Esophagus (tissue), 2 donors: ENCODE results near the gene PSEN2. TPM values are rescaled to one million over a fixed set of nuclear protein-coding genes. Genes with fewer than 3 reads are reported as not detected.
"Not testable (repeated sequence)": the region's sequence is repeated elsewhere in the genome, so short reads cannot be mapped to it uniquely, and the experiment has no call there.

Experiments
- H3K27ac ChIP-seq, 2 donors: one replicate each; pipeline ENCODE4 v1.5.1; 2013; ENCODE audit warnings: low read depth in 2 of 2, mild to moderate bottlenecking in 2 of 2, inconsistent platforms in 1 of 2, low read length in 1 of 2, moderate library complexity in 1 of 2
- H3K27me3 ChIP-seq, 2 donors: one replicate each; pipeline ENCODE4 v1.6.1; 2013; ENCODE audit warnings: low read length in 2 of 2, control low read depth in 1 of 2, mild to moderate bottlenecking in 1 of 2; ENCODE audit not compliant: insufficient read depth in 2 of 2, control insufficient read depth in 1 of 2
- H3K36me3 ChIP-seq, 2 donors: one replicate each; pipeline ENCODE4 v1.6.1; 2013; ENCODE audit warnings: low read length in 1 of 2; ENCODE audit not compliant: control insufficient read depth in 2 of 2, insufficient read depth in 2 of 2
- H3K4me1 ChIP-seq, 2 donors: one replicate each; pipeline ENCODE4 v1.6.1; 2013; ENCODE audit warnings: low read length in 1 of 2; ENCODE audit not compliant: control insufficient read depth in 2 of 2, insufficient read depth in 2 of 2
- H3K4me3 ChIP-seq, 2 donors: one replicate each; pipeline ENCODE4 v1.5.1; 2013; ENCODE audit warnings: low read length in 2 of 2, mild to moderate bottlenecking in 2 of 2, low read depth in 1 of 2, moderate library complexity in 1 of 2
- H3K9me3 ChIP-seq, 2 donors: one replicate each; pipeline ENCODE4 v1.6.1; 2013; ENCODE audit warnings: mild to moderate bottlenecking in 2 of 2, low read depth in 1 of 2, low read length in 1 of 2, moderate library complexity in 1 of 2; ENCODE audit not compliant: control insufficient read depth in 2 of 2, insufficient read depth in 1 of 2
- WGBS, 2 donors: extraction: QIAGEN DNeasy Blood & Tissue Kit; methylation state at CpG; one replicate each; pipeline ENCODE4 v1.1.7; 2013; 5-methylcytosine and 5-hydroxymethylcytosine counted together
- polyA plus RNA-seq, 2 donors: library from polyadenylated mRNA; stranded (reverse); fragments of 200-250 nt; gene quantifications; one replicate each; pipeline ENCODE4 v1.2.3, GENCODE V29; 2013
- donor health status: healthy with polysubstance abuse.
- donor health status: Bipolar disorder and iron deficiency.

Gene PSEN2
- polyA plus RNA-seq, 2 donors: 8.8 to 12.0 TPM

GRCh38 chr1:226920446-226920894, 50.1 kb downstream of the PSEN2 start:
- Histone ChIP-seq H3K27ac (no peak overlapping the region), H3K4me1 (no peaks in the 10 kb centered on the region), H3K4me3 (no peak overlapping the region), H3K36me3 (no peaks in the 10 kb centered on the region), H3K27me3 (no peaks in the 10 kb centered on the region), H3K9me3 (no peaks in the 10 kb centered on the region)
- WGBS, 2 donors: 74 to 84% methylated on average over 2 of the region's 2 CpGs

GRCh38 chr1:226921504-226921903, 51.1 kb downstream of the PSEN2 start:
- H3K4me1 ChIP-seq: no peaks in the 10 kb centered on the region
- H3K36me3 ChIP-seq: no peaks in the 10 kb centered on the region
- no peak overlapping the region for H3K4me3 ChIP-seq
- no peaks in the 10 kb centered on the region for H3K27me3 ChIP-seq
- 79 to 82% methylated on average over 5 of the region's 5 CpGs for WGBS, 2 donors
- no peak overlapping the region for H3K27ac ChIP-seq
- H3K9me3 ChIP-seq: no peaks in the 10 kb centered on the region

GRCh38 chr1:226929260-226930111, 59.1 kb downstream of the PSEN2 start:
- WGBS, 2 donors: 90 to 92% methylated on average over 5 of the region's 5 CpGs
- not testable (repeated sequence) for H3K27me3 ChIP-seq, H3K4me3 ChIP-seq, H3K4me1 ChIP-seq, H3K27ac ChIP-seq, H3K36me3 ChIP-seq, H3K9me3 ChIP-seq

- Histone ChIP-seq H3K27me3 (no peaks in the 10 kb centered on the region), H3K27ac (no peak overlapping the region), H3K4me3 (no peak overlapping the region), H3K36me3 (no peaks in the 10 kb centered on the region), H3K9me3 (no peaks in the 10 kb centered on the region), H3K4me1 (no peaks in the 10 kb centered on the region)
- WGBS, 2 donors: 65 to 96% methylated on average over 3 of the region's 3 CpGs
Observed at GRCh38 chr1:226934483-226935237, 64.2 kb downstream of the PSEN2 start.

- peak overlapping the region; percentile 63 to 84 for H3K27ac ChIP-seq
- WGBS, 2 donors: 79 to 88% methylated on average over 10 of the region's 10 CpGs
Observed at GRCh38 chr1:226937940-226938725, 67.7 kb downstream of the PSEN2 start.

GRCh38 chr1:226938903-226939437, 68.6 kb downstream of the PSEN2 start:
- H3K27ac ChIP-seq: peak overlapping the region; percentile 97 to 99
- peaks cover 6 to 9% of the 10 kb centered on the region in 2 donors for H3K4me1 ChIP-seq
- peak overlapping the region; percentile 71 to 88 for H3K4me3 ChIP-seq
- H3K36me3 ChIP-seq: no peaks in the 10 kb centered on the region
- 6 to 7% methylated on average over 12 of the region's 12 CpGs for WGBS, 2 donors
- no peaks in the 10 kb centered on the region for H3K9me3 ChIP-seq
- H3K27me3 ChIP-seq: no peaks in the 10 kb centered on the region

More at GRCh38 chr1:226937940-226938725, 67.7 kb downstream of the PSEN2 start:
- Histone ChIP-seq H3K4me3 (no peak overlapping the region), H3K27me3 (no peaks in the 10 kb centered on the region), H3K36me3 (no peaks in the 10 kb centered on the region), H3K4me1 (peaks cover 3 to 9% of the 10 kb centered on the region in 2 donors), H3K9me3 (no peaks in the 10 kb centered on the region)

- Histone ChIP-seq H3K4me3 (peak overlapping the region; percentile 71 to 88), H3K9me3 (no peaks in the 10 kb centered on the region), H3K36me3 (no peaks in the 10 kb centered on the region), H3K27ac (peak overlapping the region; percentile 97 to 99), H3K27me3 (no peaks in the 10 kb centered on the region), H3K4me1 (peaks cover 7 to 9% of the 10 kb centered on the region in 2 donors)
- WGBS, 2 donors: 0% methylated on average over 50 to 51 of the region's 51 CpGs
Observed at GRCh38 chr1:226939438-226940028, 69.1 kb downstream of the PSEN2 start.

- peak within 1 kb of the TSS; percentile 97 to 99 for H3K27ac ChIP-seq
- peaks cover 9 to 13% of the 10 kb centered on the region in 2 donors for H3K4me1 ChIP-seq
- no peaks in the 10 kb centered on the region for H3K9me3 ChIP-seq
- H3K27me3 ChIP-seq: no peaks in the 10 kb centered on the region
- H3K4me3 ChIP-seq: peak within 1 kb of the TSS; percentile 83 to 88
- H3K36me3 ChIP-seq: no peaks in the 10 kb centered on the region
- 0 to 1% methylated on average over 73 of the region's 73 CpGs for WGBS, 2 donors
Observed at GRCh38 chr1:226940029-226940805, 69.8 kb downstream of the PSEN2 start, which contains the start of gene COQ8A. TSS of gene COQ8A (plus strand) at chr1:226940294. CDS start at chr1:226961386, 21,092 bp downstream.
